HG02610 (cell line): ENCODE measurements around the gene TBP.
A peak's percentile ranks its signal among the peaks of the same experiment; 100 is the strongest.
"Not testable (repeated sequence)": the region's sequence is repeated elsewhere in the genome, so short reads cannot be mapped to it uniquely, and the experiment has no call there.

ENCODE experiments used
- ATAC-seq: cut with Tn5 transposase; IDR thresholded peaks from one replicate; pipeline ENCODE4 v1.9.1; 2021; ENCODE audit warnings: mild to moderate bottlenecking, moderate library complexity; ENCODE audit not compliant: unreplicated experiment

TBP gene

GRCh38 chr6:170554013-170554795 lies at the start of gene TBP:
TBP (plus strand) TSS chr6:170554369; CDS start chr6:170557030, 2,661 bp downstream.
- peak; percentile 96 for ATAC-seq

DNA sequence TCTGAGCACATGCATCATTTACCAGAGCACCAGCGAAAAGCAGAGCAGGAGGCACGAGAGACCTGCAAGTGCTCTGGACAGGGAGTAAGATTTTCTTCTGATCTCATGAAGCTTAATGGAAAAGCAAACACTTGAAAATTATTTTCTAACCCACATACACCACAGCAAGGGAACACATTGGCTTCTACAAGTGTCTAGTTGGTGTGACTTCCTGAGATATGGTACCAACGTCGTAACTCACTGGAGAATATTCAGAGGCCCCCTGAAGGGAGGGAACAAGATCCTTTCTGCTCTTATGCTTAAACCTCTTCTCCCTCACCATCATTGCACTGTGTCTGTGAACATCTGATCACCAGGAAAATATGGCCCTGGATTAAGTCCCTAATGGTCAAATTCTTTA lies 49.7 kb upstream of the TBP start:
- no peak for ATAC-seq

DNA sequence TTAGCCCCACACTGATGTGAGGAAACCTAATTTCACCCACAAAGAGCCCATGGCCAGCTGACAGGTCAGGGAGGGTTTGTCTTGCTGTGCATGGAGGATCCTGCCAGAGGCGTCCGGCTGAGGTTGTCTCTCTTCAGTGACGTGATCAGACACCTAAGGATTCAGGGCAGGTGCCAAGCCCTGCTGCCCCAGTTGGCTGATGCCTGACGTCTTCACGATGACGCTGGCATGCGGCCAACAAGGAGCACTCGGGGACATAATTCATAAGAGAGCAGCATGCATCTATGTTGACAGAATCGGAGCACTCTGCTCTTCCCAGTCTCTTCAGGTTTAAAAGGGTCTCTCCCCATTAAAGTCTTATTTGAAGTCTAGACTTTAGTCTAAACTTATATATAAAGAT lies 48.9 kb upstream of the TBP start:
- no peak for ATAC-seq

DNA sequence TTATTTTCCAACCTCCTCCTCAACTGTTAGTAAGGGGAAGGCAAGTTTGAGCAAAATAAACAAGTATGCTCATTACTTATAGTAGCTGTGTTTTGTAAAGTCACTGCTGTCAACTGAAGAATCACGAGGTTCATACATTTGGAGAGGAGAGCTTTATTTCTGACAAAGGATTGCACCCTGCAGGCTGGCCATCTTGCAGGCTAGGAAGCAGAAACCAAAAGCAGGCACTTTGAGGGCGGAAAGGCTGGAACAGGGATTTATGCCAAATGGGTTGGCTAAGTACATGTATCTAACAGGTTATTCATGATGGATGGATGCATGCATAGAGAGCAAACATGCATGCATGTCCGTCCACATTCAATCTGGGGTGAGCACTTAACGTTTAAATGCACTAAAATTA lies 47.7 kb upstream of the TBP start:
- ATAC-seq = no peak

DNA sequence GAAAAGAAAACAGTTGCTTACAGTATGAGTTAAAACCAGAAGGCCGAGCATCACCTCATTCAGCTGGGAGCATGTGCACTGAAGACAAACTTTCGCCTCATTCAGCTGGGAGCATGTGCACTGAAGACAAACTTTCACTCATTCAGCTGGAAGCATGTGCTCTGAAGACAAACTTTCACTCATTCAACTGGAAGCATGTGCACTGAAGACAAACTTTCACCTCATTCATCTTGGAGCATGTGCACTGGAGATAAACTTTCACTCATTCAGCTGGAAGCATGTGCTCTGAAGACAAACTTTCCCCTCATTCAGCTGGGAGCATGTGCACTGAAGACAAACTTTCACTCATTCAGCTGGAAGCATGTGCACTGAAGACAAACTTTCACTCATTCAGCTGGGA lies 46.4 kb upstream of the TBP start:
- not testable (repeated sequence) for ATAC-seq

DNA sequence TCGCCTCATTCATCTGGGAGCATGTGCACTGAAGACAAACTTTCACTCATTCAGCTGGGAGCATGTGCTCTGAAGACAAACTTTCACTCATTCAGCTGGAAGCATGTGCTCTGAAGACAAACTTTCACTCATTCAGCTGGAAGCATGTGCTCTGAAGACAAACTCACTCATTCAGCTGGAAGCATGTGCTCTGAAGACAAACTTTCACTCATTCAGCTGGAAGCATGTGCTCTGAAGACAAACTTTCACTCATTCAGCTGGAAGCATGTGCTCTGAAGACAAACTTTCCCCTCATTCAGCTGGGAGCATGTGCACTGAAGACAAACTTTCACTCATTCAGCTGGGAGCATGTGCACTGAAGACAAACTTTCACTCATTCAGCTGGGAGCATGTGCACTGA lies 45.9 kb upstream of the TBP start:
- not testable (repeated sequence) for ATAC-seq

GRCh38 chr6:170508892-170509722 lies 45.1 kb upstream of the TBP start:
- not testable (repeated sequence) for ATAC-seq

- ATAC-seq = no peak
These were observed 44.5 kb upstream of the TBP start for GRCh38 chr6:170509723-170510018.

GRCh38 chr6:170510631-170511030 lies 43.5 kb upstream of the TBP start:
- ATAC-seq = no peak

DNA sequence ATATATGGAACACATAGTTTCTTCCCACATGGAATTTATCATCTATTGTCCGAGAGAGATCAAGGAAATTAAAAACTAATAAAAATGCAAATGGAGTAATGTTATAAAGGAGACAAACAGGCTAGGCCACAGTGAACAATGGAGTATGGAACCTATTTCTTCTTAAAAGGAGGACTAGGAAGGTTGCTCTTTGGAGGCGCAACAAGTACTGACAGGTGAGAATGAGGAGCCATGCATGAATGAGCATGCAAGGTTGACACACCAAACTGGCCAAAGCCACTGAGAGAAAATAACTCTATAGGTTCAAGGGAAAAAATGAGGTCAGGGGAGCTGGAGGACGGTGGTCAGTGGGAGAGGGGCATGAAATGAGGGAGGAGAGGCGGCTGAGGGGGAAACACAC lies 41.9 kb upstream of the TBP start:
- ATAC-seq = no peak

DNA sequence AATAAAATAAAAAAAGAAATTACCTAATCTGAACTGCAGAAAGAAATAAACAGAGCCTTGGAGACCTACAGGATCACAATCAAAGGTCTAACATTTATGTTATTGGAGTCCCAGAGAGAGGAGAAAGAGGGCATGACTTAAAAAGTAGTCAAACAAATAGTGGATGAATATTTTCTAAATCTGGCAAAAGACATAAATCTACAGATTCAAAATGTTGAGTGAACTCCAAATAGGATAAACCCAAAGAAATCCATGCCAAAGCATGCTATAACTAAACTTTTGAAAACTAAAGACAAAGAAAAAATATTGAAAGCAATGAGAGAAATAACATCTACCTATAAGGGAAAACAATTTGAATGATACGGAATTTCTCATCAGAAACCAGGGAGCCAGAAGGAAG lies 39.3 kb upstream of the TBP start:
- no peak for ATAC-seq

- peak; percentile 97 for ATAC-seq
These were observed 37.2 kb upstream of the TBP start for GRCh38 chr6:170516783-170517616.

DNA sequence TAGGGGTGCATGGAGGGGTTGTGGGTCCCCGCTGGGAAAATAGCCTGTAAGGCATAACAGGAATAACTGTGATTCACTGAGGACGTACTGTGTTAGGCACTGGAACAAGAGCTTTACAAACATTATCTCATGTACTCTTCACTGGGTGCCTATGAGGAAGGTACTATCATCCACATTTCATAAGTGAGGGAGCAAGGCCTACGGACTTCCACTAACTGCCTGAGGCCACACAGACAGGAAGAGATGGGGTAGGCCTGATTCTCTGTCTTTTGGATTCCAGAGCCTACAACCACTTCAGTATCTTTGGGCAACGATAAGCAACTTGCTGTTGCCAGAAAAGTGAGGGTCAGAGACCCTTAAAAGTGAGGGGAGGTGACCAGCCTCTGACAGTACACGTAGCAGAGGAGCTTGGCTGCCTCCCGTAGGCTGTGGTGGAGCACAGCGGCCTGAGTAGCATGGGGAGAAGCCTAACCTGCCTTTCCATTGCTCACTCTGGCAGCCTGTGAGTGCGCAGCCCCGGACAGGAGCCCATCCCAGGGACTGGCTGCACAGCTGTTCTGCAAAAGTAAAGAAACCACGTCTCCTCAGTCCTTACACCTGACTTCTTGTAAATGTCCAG lies 31.5 kb upstream of the TBP start:
- no peak for ATAC-seq

DNA sequence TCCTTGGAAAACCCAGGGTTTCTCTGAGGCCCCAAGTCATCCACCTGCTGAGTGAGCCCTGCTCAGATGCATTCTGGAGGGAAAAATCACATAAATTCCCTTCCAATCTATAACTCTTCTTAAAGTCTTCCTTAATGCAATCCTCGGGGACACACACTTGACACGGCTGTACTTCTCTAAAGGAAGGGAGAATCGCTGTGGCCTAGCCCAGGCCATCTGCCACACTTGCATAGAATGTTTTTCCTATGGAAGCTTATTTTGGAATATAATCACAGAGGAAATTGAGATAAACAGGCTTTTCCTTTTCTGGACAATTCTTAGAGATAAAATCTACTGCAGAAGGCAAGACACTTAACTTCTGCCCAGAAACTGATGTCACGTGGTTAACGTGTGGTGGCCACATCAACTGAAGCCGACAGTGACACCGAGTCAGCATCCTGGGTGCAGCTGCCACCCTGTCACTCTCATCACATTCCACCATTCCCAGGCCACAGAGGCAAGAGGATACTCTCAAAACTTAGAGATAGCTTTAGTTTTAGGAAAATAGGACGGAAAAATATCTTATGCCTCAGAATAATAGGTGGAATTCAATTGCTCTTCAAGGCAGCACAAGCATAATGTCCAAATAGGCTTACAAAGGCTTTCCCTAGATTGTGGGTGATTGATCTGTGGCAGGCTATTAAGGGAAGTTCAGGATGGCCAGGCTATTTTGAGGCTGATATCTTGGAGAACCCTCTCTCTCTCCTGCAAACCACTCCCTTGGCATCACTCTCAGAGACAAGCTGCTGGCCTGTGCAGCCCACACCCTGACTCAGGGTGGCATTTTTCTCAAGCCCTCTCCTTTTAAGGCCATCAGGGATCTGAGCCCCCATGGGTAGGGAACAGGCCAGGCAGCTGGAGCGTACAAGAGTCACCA lies 30.7 kb upstream of the TBP start:
- no peak for ATAC-seq

GRCh38 chr6:170524172-170524502 lies 30.0 kb upstream of the TBP start:
- no peak for ATAC-seq

- no peak for ATAC-seq
These were observed 28.4 kb upstream of the TBP start for GRCh38 chr6:170525795-170526194.

DNA sequence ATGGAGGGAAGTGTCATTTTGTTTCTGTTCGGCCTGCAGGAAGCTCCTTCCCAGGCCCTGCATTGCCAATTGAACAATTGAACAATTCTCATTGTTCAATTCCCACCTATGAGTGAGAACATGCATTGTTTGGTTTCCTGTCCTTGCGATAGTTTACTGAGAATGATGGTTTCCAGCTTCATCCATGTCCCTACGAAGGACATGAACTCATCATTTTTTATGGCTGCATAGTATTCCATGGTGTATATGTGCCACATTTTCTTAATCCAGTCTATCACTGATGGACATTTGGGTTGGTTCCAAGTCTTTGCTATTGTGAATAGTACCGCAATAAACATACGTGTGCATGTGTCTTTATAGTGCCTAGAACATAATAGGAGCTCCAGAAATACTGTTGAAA lies 26.2 kb upstream of the TBP start:
- ATAC-seq = not testable (repeated sequence)

GRCh38 chr6:170529839-170530469 lies 24.2 kb upstream of the TBP start:
- peak; percentile 63 for ATAC-seq

DNA sequence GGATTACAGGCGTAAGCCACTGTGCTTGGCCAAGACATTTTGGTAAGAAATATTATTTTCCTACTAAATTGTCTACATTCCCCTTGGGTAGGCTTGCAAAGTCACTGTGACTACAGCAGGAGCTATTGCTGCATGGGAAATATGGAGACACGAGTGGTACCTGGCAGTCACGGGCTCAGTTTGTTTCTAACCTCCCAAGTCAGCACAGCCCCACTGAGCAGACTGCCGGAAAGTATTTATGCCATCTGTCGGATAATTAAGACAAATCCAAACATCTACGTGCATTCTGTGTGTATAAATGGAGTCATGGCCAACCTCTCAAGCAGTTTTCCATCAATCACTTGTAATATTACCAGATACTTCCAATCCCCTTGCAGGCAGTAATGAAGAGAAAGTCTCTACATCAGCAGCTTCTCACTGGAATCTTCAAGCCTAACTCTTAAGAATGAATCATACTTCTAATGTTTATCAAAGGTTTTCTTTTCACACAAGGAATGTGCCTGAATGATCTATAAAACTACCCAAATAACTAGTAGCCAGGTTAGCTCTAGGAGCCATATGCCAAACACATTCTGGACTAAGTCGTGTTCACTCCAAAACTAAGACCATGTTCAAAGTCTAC lies 21.2 kb upstream of the TBP start:
- no peak for ATAC-seq
